Measurements from ENCODE around the gene EPB41L1.
"Not testable (repeated sequence)": the region's sequence is repeated elsewhere in the genome, so short reads cannot be mapped to it uniquely, and the experiment has no call there.

Gene EPB41L1

DNA sequence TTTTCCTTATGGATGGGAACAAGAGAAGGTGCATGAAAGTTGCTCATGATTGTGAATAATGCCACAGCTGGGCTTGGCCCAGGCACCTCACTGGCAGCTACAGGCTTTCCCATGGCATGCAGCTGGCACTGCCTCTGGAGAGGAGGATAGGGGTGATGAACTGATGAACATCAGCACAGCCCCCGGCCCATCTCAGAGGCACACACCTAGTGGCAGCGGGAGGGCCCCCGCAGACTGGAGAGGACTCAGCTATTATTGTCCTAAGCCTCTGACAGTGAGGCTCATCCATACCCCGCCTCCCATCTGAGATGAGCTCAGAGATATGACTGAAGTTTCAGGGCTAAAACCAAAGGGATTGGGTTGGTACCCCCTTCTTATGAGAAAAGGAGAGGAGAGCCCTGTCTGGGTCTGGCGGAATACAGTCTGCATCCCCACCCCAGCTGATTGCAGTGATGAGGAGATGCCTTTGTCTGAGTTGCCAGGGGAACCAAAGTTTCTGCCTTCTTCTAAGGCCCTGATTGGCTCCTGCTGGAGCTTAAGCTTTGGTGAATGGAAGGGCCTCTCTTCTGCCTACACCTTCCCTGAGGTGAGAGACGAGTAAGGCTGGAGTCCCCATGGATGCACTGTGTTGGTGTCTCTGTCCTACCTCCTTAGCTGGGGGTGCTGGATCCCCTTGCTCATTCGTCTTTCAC lies 27.6 kb upstream of the EPB41L1 start:
- no peak for DNase-seq

DNA sequence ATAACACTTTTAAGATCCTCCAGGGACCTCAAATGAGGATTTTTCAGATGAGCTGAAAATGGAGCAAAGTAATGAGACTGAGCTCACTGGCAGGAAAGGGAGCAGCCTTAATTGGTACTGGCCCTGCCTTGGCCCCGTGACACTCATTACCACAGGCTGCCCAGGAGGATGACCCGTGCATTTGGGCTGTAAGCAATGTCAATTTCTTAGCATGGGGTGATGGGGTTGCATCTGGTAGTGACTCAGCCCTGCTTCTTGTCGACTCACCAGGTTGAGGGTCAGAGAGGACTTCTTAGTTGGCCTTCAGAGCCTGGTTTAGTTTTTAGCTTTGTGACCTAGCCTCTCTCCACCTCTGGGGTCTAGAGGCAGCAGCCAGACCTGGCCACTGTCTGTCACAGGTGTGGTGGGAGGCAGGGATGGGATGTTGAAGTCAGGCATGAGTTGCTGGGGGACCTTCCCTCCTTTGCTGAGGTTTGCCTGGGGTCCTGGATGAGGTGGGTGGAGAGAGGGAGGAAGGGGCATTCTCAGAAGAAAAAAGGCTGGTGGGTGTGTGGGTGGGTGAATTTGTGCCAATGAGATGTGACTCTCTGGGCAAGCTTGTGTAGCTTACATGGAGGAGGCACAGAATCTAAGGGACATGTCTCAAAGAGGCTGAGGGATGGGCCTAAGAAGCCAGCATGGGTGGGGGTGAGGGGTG lies 25.9 kb upstream of the EPB41L1 start:
- DNase-seq: peak; percentile 81 to 91 (median 86)

DNA sequence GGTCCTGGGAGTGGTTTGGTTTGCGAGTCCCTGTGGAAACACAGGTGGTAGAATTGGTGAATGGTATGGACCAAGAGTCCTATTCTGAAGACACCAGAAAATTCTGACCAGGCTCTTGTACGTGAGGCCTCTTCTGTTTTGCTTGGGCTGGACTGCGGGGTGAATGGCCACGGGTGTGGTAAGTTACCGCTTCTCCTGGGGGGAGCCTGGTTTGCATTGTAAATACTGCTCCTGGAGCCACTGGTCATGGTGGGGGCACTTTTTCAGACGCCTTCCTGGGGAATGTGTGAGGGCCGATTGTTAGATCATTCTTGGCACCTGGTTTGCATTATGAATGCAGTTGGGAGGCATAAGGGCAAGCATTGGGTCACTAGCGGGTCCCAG lies 25.4 kb upstream of the EPB41L1 start:
- no peak for DNase-seq

DNA sequence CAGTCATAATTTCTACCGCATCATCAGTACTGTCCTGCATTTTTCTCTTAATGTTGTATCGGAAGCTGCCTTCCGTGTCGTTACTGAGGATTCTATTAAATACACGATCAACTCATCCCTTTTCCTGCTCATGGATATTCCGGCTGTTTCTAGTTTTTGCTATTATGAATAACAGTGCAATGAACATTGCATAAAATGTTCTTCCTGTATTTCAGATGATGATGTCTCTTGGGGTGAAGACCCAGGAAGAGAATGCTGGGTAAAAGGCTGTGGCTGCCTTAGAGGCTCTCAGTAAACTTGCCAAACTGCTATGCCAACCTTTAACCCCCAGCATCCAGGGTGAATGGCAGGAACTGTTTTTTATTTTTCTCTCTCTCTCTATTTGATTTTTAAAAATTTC lies 24.1 kb upstream of the EPB41L1 start:
- DNase-seq: peak in 3 of 4 experiments; percentile 45 to 57 (median 51)

DNA sequence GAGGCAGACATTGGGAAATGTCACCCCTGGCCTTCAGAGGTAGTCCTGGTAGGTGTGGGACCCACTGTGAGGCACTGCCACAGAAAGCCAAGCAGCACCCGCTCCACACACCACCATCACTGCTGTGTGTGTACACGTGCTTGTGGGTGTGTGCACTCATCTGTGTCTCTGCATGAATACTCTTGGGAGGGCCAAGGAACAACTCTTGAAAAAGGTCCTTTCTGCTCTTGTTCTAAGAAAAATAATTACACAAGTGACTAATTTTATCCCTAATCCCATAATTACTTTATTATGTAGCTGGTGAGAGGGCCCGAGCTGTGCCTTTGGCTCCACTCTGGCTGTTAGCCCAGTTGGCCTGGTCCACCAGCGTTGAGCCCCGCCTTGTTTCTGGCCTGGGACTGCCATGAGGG lies 21.7 kb upstream of the EPB41L1 start:
- no peak for DNase-seq

DNA sequence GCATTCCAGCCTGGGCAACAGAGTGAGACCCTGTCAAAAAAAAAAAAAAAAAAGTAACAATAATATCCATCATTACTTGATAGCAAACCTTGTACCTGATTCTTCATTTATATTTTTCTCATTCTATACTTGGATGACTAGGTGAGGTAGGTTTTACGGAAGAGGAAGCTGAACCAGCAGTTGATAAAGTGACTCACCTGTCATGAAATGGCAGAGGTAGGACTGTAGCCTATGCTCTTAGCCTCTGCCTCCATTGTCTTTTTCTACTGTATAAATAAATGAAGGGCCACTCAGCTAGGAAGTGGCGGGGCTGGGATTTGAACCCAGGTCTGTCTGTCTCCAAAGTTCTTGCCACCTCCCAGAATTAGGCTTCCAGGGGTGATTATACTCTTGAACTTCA lies 20.7 kb upstream of the EPB41L1 start:
- DNase-seq: no peak

DNA sequence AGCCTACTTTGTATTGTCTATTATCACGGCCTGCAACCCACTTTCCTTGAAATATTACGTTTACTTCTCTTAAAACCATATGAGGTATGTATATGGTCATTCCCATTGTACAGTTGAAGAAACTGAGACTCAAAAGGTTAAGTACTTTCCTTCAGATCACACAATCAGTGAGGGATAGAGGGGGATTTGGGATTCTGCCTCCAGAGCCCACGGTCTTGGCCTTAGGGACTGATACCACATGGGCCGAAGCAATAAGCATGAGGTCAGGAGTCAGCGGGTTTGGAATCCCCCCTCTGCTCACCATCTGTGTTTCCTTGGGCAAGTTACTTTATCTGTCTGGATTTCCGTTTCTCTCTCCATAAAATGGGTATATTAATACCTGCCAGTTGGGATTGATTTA lies 19.4 kb upstream of the EPB41L1 start:
- no peak for DNase-seq

DNA sequence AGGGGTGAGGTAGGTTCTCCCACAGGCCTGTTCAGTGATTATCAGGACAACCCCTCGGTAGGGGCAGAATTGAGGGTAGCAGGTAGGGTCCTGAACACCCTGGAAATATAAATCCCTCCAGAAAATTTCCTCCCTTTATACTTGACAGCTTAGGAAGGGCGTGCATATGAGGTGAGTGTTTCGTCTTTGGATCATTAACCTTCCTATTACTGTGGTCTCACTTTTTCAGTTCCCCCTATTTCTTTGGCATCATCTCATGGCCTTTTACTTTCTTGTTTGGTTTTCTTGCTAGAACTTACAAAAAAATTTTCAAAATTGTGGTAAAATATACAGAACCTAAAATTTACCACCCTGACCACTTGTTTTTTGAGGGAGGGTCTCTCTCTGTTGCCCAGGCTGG lies 18.7 kb upstream of the EPB41L1 start:
- DNase-seq: no peak

DNA sequence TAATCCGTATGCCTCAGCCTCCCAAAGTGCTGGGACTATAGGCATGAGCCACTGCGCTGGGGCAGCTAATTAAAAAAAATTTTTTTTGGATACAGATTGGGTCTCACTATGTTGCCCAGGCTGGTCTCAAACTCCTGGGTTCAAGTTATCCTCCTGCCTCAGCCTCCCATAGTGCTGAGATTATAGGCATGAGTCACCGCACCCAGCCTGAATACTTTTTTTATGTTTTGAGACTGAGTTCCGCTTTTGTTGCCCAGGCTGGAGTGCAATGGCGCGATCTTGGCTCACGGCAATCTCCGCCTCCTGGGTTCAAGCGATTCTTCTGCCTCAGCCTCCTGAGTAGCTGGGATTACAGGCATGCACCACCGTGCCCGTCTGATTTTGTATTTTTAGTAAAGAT lies 17.2 kb upstream of the EPB41L1 start:
- not testable (repeated sequence) for DNase-seq

DNA sequence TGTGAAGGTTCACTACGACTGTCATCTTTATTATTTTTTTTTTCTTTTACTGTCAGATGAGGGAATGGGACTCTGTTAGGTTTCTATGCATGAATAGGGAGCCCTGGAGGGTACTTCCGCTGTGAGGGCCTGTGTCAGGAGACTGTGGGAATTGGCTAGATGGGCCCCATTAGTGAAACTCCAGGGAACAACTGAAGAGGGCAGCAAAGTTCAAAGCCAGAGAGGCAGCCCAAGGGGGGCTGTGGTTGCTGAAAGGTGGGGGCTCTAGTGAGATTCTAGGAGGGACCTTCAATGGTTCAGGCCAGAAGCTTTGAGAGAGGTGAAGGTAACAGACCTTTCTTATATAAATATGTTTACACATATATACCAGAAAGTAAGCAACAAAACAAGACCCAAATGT lies 13.2 kb upstream of the EPB41L1 start:
- DNase-seq: no peak

DNA sequence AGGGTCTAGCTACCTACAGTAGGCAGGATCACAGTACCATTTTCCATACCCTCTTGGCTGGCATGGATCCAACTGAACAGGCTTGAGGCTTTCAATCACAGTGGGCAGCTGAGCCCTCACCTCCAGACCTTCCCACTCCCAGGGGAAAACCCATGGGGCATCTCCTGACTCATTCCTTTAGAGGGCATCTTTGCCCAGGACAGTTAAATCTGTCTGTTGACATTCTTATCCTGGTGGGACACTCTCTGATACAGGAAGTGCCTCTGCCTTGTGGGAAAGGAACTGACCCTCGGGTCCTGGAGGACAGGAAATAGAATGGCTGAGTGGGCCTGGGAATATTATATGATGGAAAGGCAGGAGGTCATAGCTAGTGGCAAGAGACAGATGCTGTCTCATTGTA lies 10.2 kb upstream of the EPB41L1 start:
- DNase-seq: no peak

DNA sequence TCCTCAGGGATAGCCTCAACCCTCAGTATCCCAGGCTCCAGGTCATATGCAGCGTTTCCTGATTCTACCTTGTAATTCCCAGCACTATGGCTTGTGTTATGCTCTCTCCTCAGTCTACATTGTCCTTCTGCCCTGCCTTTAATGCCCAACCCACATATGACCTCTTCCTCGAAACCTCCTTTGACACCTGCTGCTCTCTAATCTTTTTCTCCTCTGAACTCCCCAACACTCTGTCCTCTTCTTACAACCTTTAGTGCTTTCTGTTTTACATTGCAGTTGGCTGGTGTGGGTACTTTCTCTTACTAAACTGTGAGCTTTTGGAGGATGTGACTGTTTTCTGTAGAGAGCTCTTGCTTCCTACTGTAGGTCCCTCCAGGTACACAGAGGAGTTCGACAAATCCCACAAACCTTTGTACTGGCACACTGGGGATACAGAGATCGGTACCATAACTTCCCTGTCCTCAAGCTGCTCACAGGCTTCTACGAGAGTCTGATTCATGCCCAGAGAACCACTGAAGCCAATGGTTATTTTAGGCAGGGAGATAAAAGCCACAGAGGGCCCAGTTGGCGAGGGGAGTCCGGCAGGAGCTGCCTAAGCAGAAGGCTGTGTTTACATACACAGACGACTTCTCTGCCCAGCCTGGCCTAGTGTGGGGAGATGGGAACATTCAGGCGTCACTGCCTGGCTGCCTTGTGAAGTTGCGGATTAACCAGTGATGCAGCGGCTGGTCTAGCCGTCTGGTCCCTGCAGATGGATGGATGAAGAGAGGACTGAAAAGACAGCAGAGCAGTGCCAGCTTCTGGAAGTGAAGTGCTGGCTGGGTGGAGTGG lies 8.4 kb upstream of the EPB41L1 start:
- no peak for DNase-seq

DNA sequence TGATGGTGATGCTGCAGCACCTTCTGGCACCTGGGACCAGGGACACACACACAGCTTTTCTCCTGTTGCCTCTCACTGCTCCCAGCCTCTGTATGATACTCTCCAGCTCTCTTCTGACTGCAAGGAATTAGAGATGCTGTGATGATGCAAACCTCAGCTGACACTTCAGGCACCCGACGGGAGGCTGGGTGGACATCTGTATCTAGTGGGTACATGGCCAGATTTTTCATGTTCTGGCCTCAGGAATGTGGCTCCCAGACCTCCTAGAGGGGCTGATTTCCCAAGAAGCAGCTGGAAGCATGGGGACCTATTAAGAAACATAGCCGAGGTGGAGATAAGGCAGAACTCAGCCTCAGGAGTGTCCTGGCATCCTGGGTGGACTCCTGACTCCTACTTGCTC lies 6.8 kb upstream of the EPB41L1 start:
- DNase-seq: no peak

DNA sequence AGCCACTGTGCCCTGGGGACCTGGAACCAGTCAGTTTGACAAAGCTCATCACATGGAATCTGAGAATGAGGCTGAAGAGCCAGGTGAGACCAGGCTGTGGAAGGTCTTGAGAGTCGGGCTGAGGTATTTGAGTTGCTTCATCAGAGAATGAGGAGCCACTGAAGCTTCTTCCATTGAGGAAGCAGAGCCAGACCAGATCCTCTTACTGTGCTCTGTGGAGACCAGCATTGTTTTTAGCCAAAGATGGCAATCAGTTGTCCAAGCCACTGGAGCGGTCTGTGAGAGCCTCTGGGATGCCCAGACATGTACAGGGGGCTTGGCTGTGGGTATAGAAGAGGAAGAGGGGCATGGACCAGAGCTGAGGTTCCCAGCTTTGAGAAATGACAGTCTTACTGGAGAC lies 6.1 kb upstream of the EPB41L1 start:
- no peak for DNase-seq

DNA sequence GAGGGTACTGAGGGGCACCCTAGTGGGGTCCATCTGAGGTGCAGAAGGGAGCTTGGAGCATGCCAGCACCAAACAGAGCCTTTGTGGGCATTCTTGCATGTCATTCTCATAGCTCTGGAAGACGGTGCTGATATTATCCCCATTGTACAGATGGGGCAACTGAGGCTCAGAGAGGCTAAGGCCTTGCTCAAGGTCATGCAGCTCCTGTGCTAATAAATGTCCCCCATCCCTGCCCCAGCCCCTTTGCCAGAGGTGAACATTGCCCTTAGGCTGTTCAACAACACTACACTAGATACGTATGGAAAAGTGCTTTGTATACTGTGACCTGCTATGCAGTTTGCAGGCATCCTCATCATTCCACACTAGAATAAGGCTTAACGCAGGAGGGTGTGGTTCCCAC lies 5.5 kb upstream of the EPB41L1 start:
- DNase-seq: no peak

DNA sequence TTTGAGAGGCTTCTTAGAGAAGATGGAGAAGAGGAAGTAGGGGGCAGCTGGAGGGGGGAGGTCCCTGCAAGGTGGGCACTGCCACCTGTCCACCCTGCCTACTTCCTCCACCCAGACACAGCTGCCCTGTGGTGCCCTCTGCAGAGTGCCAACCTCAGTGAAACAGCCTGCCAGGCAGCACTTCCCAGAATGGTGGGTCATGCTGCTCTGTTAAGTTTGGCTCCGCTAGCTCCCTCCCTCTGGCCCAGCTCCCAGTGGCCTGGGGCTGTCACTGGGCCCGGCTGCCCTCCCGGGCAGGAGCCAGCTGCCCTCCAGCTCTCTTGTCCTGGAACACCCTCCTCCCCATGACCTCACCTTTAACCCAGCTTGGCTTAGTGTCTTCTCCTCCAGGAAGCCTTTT lies 5.1 kb upstream of the EPB41L1 start:
- no peak for DNase-seq

DNA sequence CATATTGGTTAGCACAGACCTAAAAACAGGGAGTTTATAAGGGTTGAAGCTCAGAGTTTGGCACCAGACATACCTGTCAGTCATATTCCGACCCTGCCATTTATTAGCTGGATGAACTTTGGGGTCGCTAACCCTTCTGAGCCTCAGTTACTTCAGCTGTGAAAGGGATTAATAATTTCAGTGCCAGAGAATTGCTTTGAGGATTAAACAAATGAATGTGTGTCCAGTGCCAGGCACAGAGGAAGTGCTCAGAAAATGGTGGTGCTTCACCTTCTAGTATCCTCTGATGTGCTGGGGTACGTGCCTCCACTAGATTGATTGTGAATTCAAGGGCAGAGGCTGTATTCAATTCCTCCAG lies 4.1 kb upstream of the EPB41L1 start:
- no peak for DNase-seq

DNA sequence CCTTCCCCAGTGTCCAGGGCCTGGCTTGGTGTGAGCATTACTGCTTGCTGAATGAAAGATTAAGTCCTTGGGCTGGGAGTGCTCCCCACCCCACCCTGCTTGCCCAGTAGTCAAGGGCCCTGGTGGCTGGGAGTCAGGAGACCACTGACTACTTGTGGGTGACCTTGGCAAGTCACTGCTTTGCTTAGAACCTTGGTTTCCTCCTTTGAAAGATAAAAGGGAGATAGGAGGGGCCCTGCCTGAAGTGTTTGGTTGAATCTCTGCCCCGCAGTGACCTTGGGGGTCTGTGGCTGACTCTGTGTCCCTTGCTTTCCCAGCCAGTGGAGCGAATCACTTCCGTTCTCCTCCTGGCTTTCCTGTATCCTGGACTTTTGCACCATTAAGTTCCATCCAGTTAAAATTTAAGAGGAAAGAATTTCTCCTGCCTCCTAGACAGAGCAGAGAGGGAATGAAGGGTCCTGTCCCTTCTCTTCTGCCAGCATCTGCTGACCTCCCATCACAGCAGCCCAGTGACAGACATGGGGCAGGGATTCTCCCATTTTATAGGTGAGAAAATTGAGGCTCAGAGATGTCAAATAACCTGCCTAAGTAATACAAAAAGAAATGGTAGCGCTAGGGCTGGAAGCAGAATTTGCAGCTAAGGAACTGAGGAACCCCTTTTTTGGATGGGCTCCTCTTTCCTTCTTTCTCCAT lies 3.5 kb upstream of the EPB41L1 start:
- no peak for DNase-seq

DNA sequence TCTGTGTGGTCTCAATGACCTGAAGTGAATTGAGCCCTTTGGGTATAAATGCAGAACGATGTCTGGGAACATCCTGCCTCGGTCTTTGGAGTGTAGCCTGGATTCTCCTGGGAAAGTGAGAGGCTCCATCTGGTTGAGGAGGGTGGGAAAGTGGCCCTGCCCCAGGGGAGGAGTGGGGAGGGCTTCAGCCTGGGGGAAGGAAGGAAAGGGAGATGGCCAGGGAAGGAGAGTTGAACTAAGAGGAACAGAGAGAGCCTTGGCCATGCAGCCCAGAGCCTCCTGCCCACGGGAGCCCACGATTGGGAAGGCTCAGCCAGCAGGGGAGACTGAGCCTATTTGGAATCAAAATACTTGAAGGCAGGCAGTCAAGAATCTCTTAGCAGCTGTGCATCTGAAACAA lies 2.3 kb upstream of the EPB41L1 start:
- peak in 1 of 4 experiments; percentile 14 for DNase-seq

DNA sequence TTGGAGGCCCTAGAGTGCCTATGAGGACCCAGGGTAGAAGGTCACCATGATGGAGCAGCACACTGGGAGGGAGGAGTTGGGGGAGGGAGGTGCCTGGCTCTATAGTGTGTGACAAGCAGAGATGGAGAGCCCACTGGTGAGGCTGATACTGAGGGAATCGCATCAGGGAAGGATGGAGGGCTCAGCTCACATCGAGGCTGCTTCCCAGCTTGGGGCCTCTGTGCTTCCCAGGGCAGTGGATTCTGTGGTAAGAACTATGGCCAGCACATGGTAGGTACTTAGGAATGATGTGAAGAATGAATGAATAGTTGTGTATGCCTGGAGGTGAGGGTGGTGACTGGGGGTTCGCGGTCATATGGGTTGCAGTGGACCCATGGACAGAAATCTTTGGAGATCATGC lies 1.3 kb upstream of the EPB41L1 start:
- no peak for DNase-seq

DNA sequence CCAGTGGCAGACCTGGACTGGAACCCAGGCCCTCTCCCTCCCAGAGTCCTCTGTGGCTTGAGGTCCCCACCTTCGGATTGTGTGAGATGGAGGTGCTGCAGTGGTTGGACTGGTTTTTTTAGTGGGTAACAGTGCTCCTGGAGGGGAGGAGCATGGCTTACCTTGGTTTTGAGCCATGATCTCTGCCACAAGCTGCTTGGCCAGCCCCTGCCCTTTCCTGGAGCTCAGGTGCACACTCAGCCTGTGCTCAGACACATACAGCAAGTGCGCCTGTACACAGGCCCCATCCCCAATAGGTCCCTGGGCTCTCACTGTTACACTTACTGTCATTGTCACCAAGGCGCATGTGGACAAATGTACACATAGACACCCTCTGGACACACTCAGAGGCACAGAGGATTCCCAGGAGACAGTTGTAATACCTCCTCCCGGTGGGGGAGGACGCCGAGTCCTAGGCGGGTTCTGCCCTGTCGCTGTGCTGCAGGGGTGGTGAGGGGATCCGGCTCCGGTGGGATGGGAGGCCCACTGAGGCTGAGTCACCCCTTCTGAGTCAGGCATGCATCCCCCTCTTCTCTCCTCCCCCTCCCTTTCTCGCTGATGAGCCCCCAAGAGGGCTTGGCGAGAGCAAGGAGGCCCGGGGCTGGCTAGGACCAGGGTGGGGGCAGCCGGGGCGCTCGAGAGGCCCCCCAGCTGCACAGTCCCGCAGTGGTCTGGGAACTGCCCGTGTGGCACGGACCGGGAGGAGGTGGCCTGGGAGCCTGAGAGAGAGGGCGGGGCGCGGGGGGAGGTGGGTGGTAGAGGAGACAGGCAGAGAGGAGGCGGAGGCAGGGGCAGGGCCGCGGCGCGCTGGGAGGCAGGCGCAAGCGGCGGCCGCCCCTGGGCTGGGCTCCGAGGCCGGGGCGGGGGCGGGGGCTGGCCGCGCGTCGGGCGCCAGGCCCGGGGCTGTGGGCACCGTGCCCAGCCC lies 522 bp upstream of the EPB41L1 start:
- DNase-seq: peak; percentile 24 to 69 (median 46)

DNA sequence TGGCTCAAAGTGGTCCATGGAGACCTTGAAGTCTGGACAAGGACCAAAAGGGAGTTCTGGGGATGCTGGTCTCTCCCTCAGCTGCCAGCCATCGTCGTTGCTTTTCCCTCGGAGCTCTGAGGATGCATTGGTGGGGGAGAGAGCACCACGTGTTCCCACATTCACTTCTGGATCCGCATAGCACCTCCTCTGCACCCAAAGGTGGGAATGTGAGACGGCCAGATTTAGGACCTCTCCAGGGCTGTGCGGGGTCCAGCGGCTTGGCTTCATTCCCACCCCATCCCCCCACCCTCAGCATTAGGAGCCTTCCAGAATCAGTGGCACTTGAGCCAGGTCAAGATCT lies 1.1 kb downstream of the EPB41L1 start:
- no peak for DNase-seq

All from suppressor macrophage (primary cell).